Osteocyte (in vitro differentiated cells): ENCODE data around the gene COMT. TPM values are rescaled to one million over a fixed set of nuclear protein-coding genes. Genes with fewer than 3 reads are reported as not detected.

ENCODE experiments used
- DNase-seq: peaks from one replicate; pipeline ENCODE4 v3.0.0; 2021; ENCODE audit warnings: mixed read lengths; ENCODE audit not compliant: unreplicated experiment; ENCODE audit errors: extremely low spot score
- H3K27ac Mint-ChIP-seq: one replicate; pipeline ENCODE4 v1.8.0; 2021; ENCODE audit warnings: mild to moderate bottlenecking, mixed read lengths; ENCODE audit not compliant: unreplicated experiment
- H3K27me3 Mint-ChIP-seq: one replicate; pipeline ENCODE4 v1.8.0; 2021; ENCODE audit warnings: mixed read lengths; ENCODE audit not compliant: unreplicated experiment
- H3K36me3 Mint-ChIP-seq: one replicate; pipeline ENCODE4 v1.8.0; 2021; ENCODE audit warnings: mixed read lengths; ENCODE audit not compliant: unreplicated experiment
- H3K4me1 Mint-ChIP-seq: one replicate; pipeline ENCODE4 v1.8.0; 2021; ENCODE audit warnings: mixed read lengths; ENCODE audit not compliant: unreplicated experiment
- H3K4me3 Mint-ChIP-seq: one replicate; pipeline ENCODE4 v1.8.0; 2021; ENCODE audit warnings: mild to moderate bottlenecking, moderate library complexity, mixed read lengths; ENCODE audit not compliant: unreplicated experiment
- H3K9me3 Mint-ChIP-seq: one replicate; pipeline ENCODE4 v1.8.0; 2021; ENCODE audit warnings: mixed read lengths; ENCODE audit not compliant: unreplicated experiment
- total RNA-seq: library from RNA; stranded (reverse); gene quantifications from 2 replicates; pipeline ENCODE4 v1.2.1, GENCODE V29; 2021
- TF ChIP-seq, protein P1 (sequence below): fragments of 200-600 bp; sonication (generic); IDR thresholded peaks from 2 replicates; pipeline ENCODE4 v1.5.0; 2021; ENCODE audit warnings: antibody characterized with exemption, mild to moderate bottlenecking, moderate library complexity

Gene COMT
- total RNA-seq, 1 donor from 2014 or later = 92.1 TPM

DNA sequence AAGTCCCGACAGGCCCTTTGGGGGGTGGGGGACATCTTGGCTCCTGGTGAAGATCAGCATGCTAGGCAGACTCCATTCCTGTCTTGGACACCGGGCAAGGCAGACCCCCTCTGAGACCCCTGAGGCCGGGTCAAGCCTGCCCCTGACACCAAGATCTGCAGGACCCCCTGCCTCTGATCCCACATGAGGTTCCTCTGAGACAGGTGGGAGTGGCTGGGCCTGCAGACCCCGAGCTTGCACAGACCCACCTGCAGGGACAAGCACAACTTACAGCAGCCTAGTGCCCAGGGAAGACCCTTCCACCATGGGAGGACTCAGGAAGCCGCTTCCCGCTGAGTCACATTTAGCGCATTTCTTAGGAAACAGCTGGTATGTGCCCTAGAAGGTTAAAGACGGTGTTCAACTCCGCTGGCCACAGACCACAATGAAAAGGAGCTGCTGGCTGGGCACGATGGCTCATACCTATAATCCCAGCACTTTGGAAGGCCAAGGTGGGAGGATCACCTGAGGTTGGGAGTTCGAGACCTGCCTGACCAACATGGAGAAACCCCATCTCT is 59.6 kb downstream of the COMT start:
- H3K4me1 Mint-ChIP-seq = peaks cover 27% of the 10 kb centered on the region
- peaks cover 21% of the 10 kb centered on the region for H3K9me3 Mint-ChIP-seq
- TF ChIP-seq, protein P1, sequence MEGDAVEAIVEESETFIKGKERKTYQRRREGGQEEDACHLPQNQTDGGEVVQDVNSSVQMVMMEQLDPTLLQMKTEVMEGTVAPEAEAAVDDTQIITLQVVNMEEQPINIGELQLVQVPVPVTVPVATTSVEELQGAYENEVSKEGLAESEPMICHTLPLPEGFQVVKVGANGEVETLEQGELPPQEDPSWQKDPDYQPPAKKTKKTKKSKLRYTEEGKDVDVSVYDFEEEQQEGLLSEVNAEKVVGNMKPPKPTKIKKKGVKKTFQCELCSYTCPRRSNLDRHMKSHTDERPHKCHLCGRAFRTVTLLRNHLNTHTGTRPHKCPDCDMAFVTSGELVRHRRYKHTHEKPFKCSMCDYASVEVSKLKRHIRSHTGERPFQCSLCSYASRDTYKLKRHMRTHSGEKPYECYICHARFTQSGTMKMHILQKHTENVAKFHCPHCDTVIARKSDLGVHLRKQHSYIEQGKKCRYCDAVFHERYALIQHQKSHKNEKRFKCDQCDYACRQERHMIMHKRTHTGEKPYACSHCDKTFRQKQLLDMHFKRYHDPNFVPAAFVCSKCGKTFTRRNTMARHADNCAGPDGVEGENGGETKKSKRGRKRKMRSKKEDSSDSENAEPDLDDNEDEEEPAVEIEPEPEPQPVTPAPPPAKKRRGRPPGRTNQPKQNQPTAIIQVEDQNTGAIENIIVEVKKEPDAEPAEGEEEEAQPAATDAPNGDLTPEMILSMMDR = no peak
- H3K36me3 Mint-ChIP-seq = no peaks in the 10 kb centered on the region
- no peak for DNase-seq
- H3K4me3 Mint-ChIP-seq = no peak overlapping the region
- no peaks in the 10 kb centered on the region for H3K27me3 Mint-ChIP-seq
- no peak overlapping the region for H3K27ac Mint-ChIP-seq

DNA sequence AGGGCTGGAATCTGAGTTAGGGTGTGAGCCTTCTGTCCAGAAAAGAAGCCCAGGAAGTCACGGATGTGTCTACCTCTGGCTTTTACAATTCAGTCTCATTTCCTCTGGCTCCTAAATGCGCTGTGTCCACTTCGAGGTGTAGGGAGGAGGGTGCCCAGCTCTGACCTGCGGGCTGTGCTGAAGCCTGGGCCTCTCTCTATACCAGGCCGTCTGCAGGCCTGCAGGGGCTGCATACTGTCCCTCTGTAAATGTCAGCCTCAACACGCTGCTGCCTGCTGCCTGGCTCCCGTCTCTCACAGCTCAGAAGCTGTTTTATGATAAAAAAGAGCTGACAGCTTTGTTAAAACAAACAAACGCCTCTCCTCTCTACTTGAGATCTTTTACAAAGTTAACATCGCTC is 60.6 kb downstream of the COMT start:
- no peak overlapping the region for H3K27ac Mint-ChIP-seq
- no peak overlapping the region for H3K4me3 Mint-ChIP-seq
- DNase-seq = no peak
- H3K27me3 Mint-ChIP-seq = no peaks in the 10 kb centered on the region
- peaks cover 18% of the 10 kb centered on the region for H3K4me1 Mint-ChIP-seq
- H3K9me3 Mint-ChIP-seq = peaks cover 21% of the 10 kb centered on the region
- TF ChIP-seq, protein P1 = no peak
- H3K36me3 Mint-ChIP-seq = no peaks in the 10 kb centered on the region

DNA sequence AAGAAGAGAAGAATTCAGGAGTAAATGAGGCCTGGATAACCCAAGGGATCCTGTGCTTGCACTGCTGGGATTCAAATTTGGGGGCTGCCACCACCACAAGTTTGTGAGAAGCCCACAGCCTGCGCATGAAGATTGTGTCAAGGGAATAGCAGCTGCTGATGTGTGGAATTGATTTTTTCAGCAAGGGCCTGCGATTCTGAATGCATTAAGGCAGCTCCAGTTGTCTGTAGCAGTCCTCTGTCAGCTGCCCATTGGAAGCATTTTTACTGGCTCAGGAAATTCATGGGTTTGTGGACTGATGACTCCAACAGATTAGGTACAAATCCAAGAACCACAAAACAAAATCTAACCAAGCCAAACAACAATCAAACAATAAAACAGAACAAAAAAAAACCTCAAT is 61.1 kb downstream of the COMT start:
- Mint-ChIP-seq H3K4me1 (peaks cover 18% of the 10 kb centered on the region), H3K9me3 (peaks cover 21% of the 10 kb centered on the region), H3K4me3 (no peak overlapping the region), H3K27ac (no peak overlapping the region), H3K27me3 (no peaks in the 10 kb centered on the region), H3K36me3 (no peaks in the 10 kb centered on the region)
- TF ChIP-seq, protein P1 = no peak
- no peak for DNase-seq

DNA sequence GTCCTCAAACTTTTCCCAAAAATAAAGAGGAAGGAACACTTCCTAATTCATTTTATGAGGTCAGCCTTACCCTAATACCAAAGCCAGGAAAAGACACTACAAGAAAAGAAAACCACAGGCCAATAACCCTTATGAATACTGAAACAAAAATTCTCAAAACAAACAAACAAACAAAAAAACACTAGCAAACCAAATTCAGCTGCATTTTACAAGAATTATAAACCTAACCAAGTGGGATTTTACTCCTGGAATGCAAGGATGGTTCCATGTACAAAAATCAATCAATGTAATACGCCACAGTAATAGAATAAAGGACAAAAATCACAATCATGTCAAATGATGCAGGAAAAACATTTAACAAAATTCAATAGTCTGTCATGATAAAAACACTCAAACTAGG is 61.7 kb downstream of the COMT start:
- TF ChIP-seq, protein P1 = no peak
- H3K36me3 Mint-ChIP-seq = no peaks in the 10 kb centered on the region
- DNase-seq = no peak
- H3K27me3 Mint-ChIP-seq = no peaks in the 10 kb centered on the region
- no peak overlapping the region for H3K4me3 Mint-ChIP-seq
- H3K27ac Mint-ChIP-seq = no peak overlapping the region
- peaks cover 23% of the 10 kb centered on the region for H3K4me1 Mint-ChIP-seq
- peaks cover 21% of the 10 kb centered on the region for H3K9me3 Mint-ChIP-seq

DNA sequence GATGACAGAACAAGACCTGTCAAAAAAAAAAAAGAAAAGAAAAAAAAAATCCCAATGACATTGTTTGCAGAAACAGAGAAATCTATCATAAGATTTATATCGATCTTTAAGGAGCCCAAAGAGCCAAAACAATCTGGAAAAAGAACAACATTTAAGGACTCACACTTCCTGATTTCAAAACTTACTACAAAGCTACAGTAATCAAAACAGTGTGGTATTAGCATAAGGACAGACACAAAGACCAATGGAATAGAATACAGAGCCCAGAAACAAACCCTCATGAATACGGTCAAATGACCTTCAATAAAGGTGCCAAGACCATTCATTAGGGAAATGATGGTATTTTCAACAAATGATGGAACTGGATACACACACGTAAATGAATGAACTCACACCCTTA is 62.9 kb downstream of the COMT start:
- peaks cover 21% of the 10 kb centered on the region for H3K9me3 Mint-ChIP-seq
- no peaks in the 10 kb centered on the region for H3K36me3 Mint-ChIP-seq
- H3K27ac Mint-ChIP-seq = no peak overlapping the region
- H3K4me3 Mint-ChIP-seq = no peak overlapping the region
- DNase-seq = no peak
- H3K27me3 Mint-ChIP-seq = no peaks in the 10 kb centered on the region
- TF ChIP-seq, protein P1 = no peak
- peaks cover 19% of the 10 kb centered on the region for H3K4me1 Mint-ChIP-seq
